Endothelial cell of umbilical vein (primary cell): ENCODE measurements around the gene BAG3. TPM values are rescaled to one million over a fixed set of nuclear protein-coding genes. Genes with fewer than 3 reads are reported as not detected.

ENCODE experiments used
- BruUV-seq: library from RNA; stranded (reverse); fragments of 400-500 nt; replicated peaks from 2 replicates; lab custom pipeline; 2021; lab: Mats Ljungman, UMichigan
- CTCF ChIA-PET: fragments of 300-600, 350-600 bp; sonication (Branson Sonifier 250); formaldehyde crosslinking; loops from one replicate; lab custom pipeline; 2021; ENCODE audit warnings: antibody characterized with exemption, inconsistent platforms; lab: Charles Lee
- POLR2A ChIA-PET: fragments of 300-600, 350-600 bp; sonication (Branson Sonifier 250); formaldehyde crosslinking; loops from one replicate; lab custom pipeline; 2021; ENCODE audit warnings: antibody characterized with exemption, inconsistent platforms; lab: Charles Lee
- DNase-seq: peaks from one replicate; pipeline ENCODE4 v3.0.0-alpha.2; 2011; ENCODE audit warnings: low read depth, low spot score
- FAIRE-seq: peaks from 2 replicates; lab custom pipeline; 2011; peaks lifted over from hg19 to GRCh38; lab: Jason Lieb, UNC
- H2AFZ ChIP-seq: 2 replicates; pipeline ENCODE4 v1.6.0; 2012; ENCODE audit warnings: low read depth, low read length, control low read depth, inconsistent platforms
- H3K27ac ChIP-seq: 2 replicates; pipeline ENCODE4 v1.5.1; 2011; ENCODE audit warnings: low read depth, mild to moderate bottlenecking, control low read depth, low read length, moderate library complexity; ENCODE audit not compliant: insufficient read depth
- H3K27me3 ChIP-seq, 2 experiments: 2 replicates each; pipeline versions ENCODE4 v1.6.0 to v1.6.1; 2011; ENCODE audit warnings: low read length in 2 of 2, mixed read lengths in 1 of 2; ENCODE audit not compliant: control insufficient read depth in 2 of 2, insufficient read depth in 2 of 2
- H3K36me3 ChIP-seq, 2 experiments: 2 replicates in 1 of 2; 3 replicates in 1 of 2; pipeline ENCODE4 v1.5.1; 2011; ENCODE audit warnings: low read length in 2 of 2, mild to moderate bottlenecking in 1 of 2, moderate library complexity in 1 of 2; ENCODE audit not compliant: control insufficient read depth in 2 of 2, insufficient read depth in 2 of 2; ENCODE audit errors: extremely low read depth in 1 of 2
- H3K4me1 ChIP-seq: 3 replicates; pipeline ENCODE4 v1.5.1; 2011; ENCODE audit warnings: mild to moderate bottlenecking, low read length; ENCODE audit not compliant: control insufficient read depth, insufficient read depth; ENCODE audit errors: extremely low read depth
- H3K4me2 ChIP-seq: 2 replicates; pipeline ENCODE4 v1.6.1; 2011; ENCODE audit warnings: low read length, control low read depth, mixed read lengths; ENCODE audit not compliant: insufficient read depth
- H3K4me3 ChIP-seq, 3 experiments: fragments of 200-600 bp in 1 of 3; sonication (generic), shearing (Covaris generic) in 1 of 3; replicated peaks in 1 of 3; 2 replicates each; pipeline ENCODE4 v1.5.1; 2011 to 2016; ENCODE audit warnings: control low read depth in 3 of 3, low read length in 3 of 3, mild to moderate bottlenecking in 2 of 3, inconsistent platforms in 1 of 3, low read depth in 1 of 3, moderate library complexity in 1 of 3; ENCODE audit not compliant: insufficient read depth in 1 of 3
- H3K79me2 ChIP-seq: 2 replicates; pipeline ENCODE4 v1.6.0; 2012; ENCODE audit warnings: low read length, inconsistent platforms; ENCODE audit not compliant: control insufficient read depth, insufficient read depth
- H3K9ac ChIP-seq: replicated peaks from 2 replicates; pipeline ENCODE3; 2011; ENCODE audit warnings: low read length, control low read depth; ENCODE audit not compliant: insufficient read depth; ENCODE audit errors: extremely low read depth
- H3K9me1 ChIP-seq: replicated peaks from 3 replicates; pipeline ENCODE4 v1.6.0; 2011; ENCODE audit warnings: mild to moderate bottlenecking, low read length; ENCODE audit not compliant: control insufficient read depth, insufficient read depth; ENCODE audit errors: extremely low read depth
- H3K9me3 ChIP-seq: replicated peaks from 2 replicates; pipeline ENCODE4 v1.5.1; 2012; ENCODE audit warnings: low read length, inconsistent platforms; ENCODE audit not compliant: control insufficient read depth, insufficient read depth
- H4K20me1 ChIP-seq: replicated peaks from 2 replicates; pipeline ENCODE3; 2011; ENCODE audit warnings: mild to moderate bottlenecking, low read length; ENCODE audit not compliant: control insufficient read depth, insufficient read depth; ENCODE audit errors: extremely low read depth
- CTCF ChIP-seq, 2 donors: IDR thresholded peaks; 1 replicate in 1 of 2; 2 replicates in 1 of 2; pipeline ENCODE4 v1.5.1; 2011; ENCODE audit warnings: low read length in 2 of 2, mild to moderate bottlenecking in 2 of 2, moderate library complexity in 2 of 2, control low read depth in 1 of 2, inconsistent platforms in 1 of 2, low read depth in 1 of 2; ENCODE audit not compliant: insufficient read depth in 1 of 2; ENCODE audit errors: extremely low read depth in 1 of 2
- EZH2 ChIP-seq: IDR thresholded peaks from 2 replicates; pipeline ENCODE4 v1.6.1; 2012; ENCODE audit warnings: borderline replicate concordance, low read depth, mild to moderate bottlenecking, moderate library complexity, low read length, inconsistent platforms; ENCODE audit not compliant: severe bottlenecking
- FOS ChIP-seq: IDR thresholded peaks from 2 replicates; pipeline ENCODE4 v1.6.1; 2011; ENCODE audit warnings: mild to moderate bottlenecking, low read length, moderate library complexity, borderline replicate concordance; ENCODE audit not compliant: insufficient read depth
- GATA2 ChIP-seq: IDR thresholded peaks from 2 replicates; pipeline ENCODE4 v1.7.0; 2011; ENCODE audit warnings: low read depth, mild to moderate bottlenecking, moderate library complexity, mixed read lengths, low read length; ENCODE audit not compliant: insufficient read length, insufficient read depth
- JUN ChIP-seq: IDR thresholded peaks from 2 replicates; pipeline ENCODE4 v1.6.1; 2011; ENCODE audit warnings: borderline replicate concordance, low read depth; ENCODE audit not compliant: insufficient read length, insufficient read depth
- MAX ChIP-seq: IDR thresholded peaks from 2 replicates; pipeline ENCODE4 v1.6.1; 2011; ENCODE audit not compliant: insufficient read depth, insufficient read length
- MYC ChIP-seq: IDR thresholded peaks from one replicate; pipeline ENCODE4 v1.6.1; 2011; ENCODE audit warnings: mild to moderate bottlenecking, low read depth, low read length
- POLR2A ChIP-seq: IDR thresholded peaks from 2 replicates; pipeline ENCODE4 v1.6.1; 2012; ENCODE audit warnings: low read depth, mild to moderate bottlenecking, control low read depth, low read length
- POLR2AphosphoS5 ChIP-seq: IDR thresholded peaks from 2 replicates; pipeline ENCODE4 v1.6.1; 2012; ENCODE audit warnings: low read depth, mild to moderate bottlenecking, control low read depth, low read length, moderate library complexity; ENCODE audit not compliant: insufficient read depth
- dilution Hi-C: fragments of 300-500 bp; cut with MboI; formaldehyde crosslinking; loops from one replicate; pipeline ENCODE4 v1.15.0; 2019; ENCODE audit warnings: low sequenced_read_pairs; ENCODE audit not compliant: extremely low pct_ligation_motif_present
- intact Hi-C: fragments of 100-400 bp; cut with micrococcal nuclease; formaldehyde crosslinking; loops from one replicate; pipeline ENCODE4 v1.10.0; 2022
- polyA plus RNA-seq, 4 experiments: library from polyadenylated mRNA; depleted of rRNA in 3 of 4; stranded (reverse) in 3 of 4; unstranded in 1 of 4; fragments of >200 nt; gene quantifications; 2 replicates each; pipeline versions ENCODE4 v1.2.1 to v1.2.3, GENCODE V29; 2011 to 2012; ENCODE audit warnings: missing spikeins in 1 of 4
- total RNA-seq: library from RNA; stranded (reverse); gene quantifications from 2 replicates; pipeline ENCODE4 v1.2.3, GENCODE V29; 2021

The BAG3 gene
- total and polyA plus RNA-seq, 2 donors (not counting 3 experiments of a cell fraction or from before 2014, with no cell fraction given), result 25.2 to 66.7 TPM

DNA sequence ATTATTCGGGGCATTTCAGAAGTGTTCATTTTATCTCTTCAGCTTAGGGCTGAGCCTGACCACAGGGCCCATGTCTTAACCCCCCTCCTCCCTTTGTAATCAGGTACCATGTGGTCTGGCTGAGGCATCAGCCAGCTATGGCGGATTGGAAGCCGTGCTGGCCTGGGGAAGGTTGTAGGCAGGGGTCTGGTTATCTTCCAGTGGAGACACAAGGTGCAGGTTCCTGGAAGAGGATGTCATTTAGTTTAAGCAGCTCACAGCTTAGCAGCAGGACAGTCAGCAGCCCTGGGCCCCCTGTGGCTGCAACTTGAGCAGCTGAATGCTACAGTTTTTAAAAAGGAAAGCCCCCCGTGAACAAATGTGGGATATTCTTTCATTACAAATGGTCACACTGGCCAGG, 22.1 kb downstream of the BAG3 start:
- intact Hi-C loops, result no loop called here
- no TSS peak for BruUV-seq

More for the DNA sequence above, 22.1 kb downstream of the BAG3 start:
- DNase-seq, result no peak
- CTCF ChIA-PET, result interaction anchor here (1.0 kb wide), 1 partner anchor 65 kb away, joined by 3 read pairs; no protein-coding TSS in a partner anchor
- Histone ChIP-seq H3K79me2 (peaks cover 48% of the 10 kb centered on the region), H2AFZ (no peak overlapping the region), H3K9me1 (no peaks in the 10 kb centered on the region), H4K20me1 (peaks cover 3% of the 10 kb centered on the region), H3K9me3 (no peaks in the 10 kb centered on the region), H3K9ac (no peak overlapping the region), H3K36me3 (peaks cover 24 to 33% of the 10 kb centered on the region in 2 experiments), H3K4me3 (no peak overlapping the region), H3K4me1 (peaks cover 2% of the 10 kb centered on the region), H3K27ac (no peak overlapping the region), H3K4me2 (no peak overlapping the region), H3K27me3 (no peaks in the 10 kb centered on the region)
- TF ChIP-seq FOS (no peak), JUN (no peak), POLR2AphosphoS5 (no peak), GATA2 (no peak), POLR2A (no peak), EZH2 (no peak), MAX (no peak), CTCF (IDR thresholded peaks at IDR 0.05; ENCODE audit: extremely low read depth in 1 of 2, insufficient read depth in 1 of 2, low read depth in 1 of 2, low read length in 2 of 2) (no peak), MYC (no peak)
- POLR2A ChIA-PET, result no interaction called here
- FAIRE-seq, result no peak
- dilution Hi-C loops, result no loop called here
